SU-DHL-6 (cell line): Measurements from ENCODE around the gene PTRH1.

Experiments
- H2AFZ ChIP-seq: fragments of 200-600 bp; sonication (generic); 2 replicates; pipeline ENCODE4 v1.6.1; 2014; ENCODE audit warnings: low read depth, mild to moderate bottlenecking, moderate library complexity, mixed read lengths, antibody characterized with exemption, low read length; ENCODE audit not compliant: severe bottlenecking
- H3F3A ChIP-seq: fragments of 200-600 bp; shearing (Covaris generic); 2 replicates; pipeline ENCODE4 v1.6.0; 2016; ENCODE audit warnings: antibody characterized with exemption, mild to moderate bottlenecking; ENCODE audit not compliant: insufficient read depth
- H3K27ac ChIP-seq: fragments of 200-600 bp; sonication (generic); 2 replicates; pipeline ENCODE4 v1.5.1; 2016; ENCODE audit warnings: low read depth, mild to moderate bottlenecking, low read length, moderate library complexity, mixed read lengths
- H3K27me3 ChIP-seq: fragments of 200-600 bp; sonication (generic), shearing (Covaris generic); 2 replicates; pipeline ENCODE4 v1.6.0; 2014; ENCODE audit warnings: mild to moderate bottlenecking, low read length
- H3K36me3 ChIP-seq: fragments of 200-600 bp; sonication (generic); 2 replicates; pipeline ENCODE4 v1.6.1; 2014; ENCODE audit warnings: mild to moderate bottlenecking, low read length, mixed read lengths
- H3K4me2 ChIP-seq: fragments of 300-600, 200-600 bp; shearing (Covaris generic), sonication (generic); 2 replicates; pipeline ENCODE4 v1.6.0; 2014; ENCODE audit warnings: low read length, low read depth, mild to moderate bottlenecking; ENCODE audit not compliant: poor library complexity, severe bottlenecking
- H3K4me3 ChIP-seq: fragments of 200-600 bp; sonication (generic); 2 replicates; pipeline ENCODE4 v1.5.1; 2014; ENCODE audit warnings: antibody characterized with exemption, low read length, mild to moderate bottlenecking, mixed read lengths; ENCODE audit not compliant: insufficient read depth, poor library complexity, severe bottlenecking
- H3K79me2 ChIP-seq: fragments of 200-600 bp; sonication (generic); 2 replicates; pipeline ENCODE4 v1.6.1; 2014; ENCODE audit warnings: mild to moderate bottlenecking, low read length, moderate library complexity; ENCODE audit not compliant: insufficient read depth
- H3K9ac ChIP-seq: fragments of 200-600 bp; sonication (generic); 2 replicates; pipeline ENCODE4 v1.7.0; 2014; ENCODE audit warnings: mild to moderate bottlenecking, low read length
- H3K9me2 ChIP-seq: fragments of 200-600 bp; sonication (generic); replicated peaks from 2 replicates; pipeline ENCODE4 v1.6.1; 2014; ENCODE audit warnings: low read length; ENCODE audit not compliant: insufficient read depth
- H3K9me3 ChIP-seq: fragments of 200-600 bp; sonication (generic); 2 replicates; pipeline ENCODE4 v1.6.1; 2014; ENCODE audit warnings: low read length, mixed read lengths; ENCODE audit not compliant: insufficient read depth
- H4K20me1 ChIP-seq: fragments of 200-600 bp; sonication (generic); 2 replicates; pipeline ENCODE4 v1.6.1; 2014; ENCODE audit warnings: low read depth, mild to moderate bottlenecking, antibody characterized with exemption, low read length, moderate library complexity, mixed read lengths
- EZH2phosphoT487 ChIP-seq: fragments of 200-600 bp; sonication (generic), shearing (Covaris generic); conservative IDR thresholded peaks from 2 replicates; pipeline ENCODE4 v1.6.1; 2018; ENCODE audit warnings: mild to moderate bottlenecking, antibody characterized with exemption, low read length, moderate library complexity, mixed read lengths
- TF ChIP-seq, protein P1 (sequence below): fragments of 200-600 bp; sonication (generic); IDR thresholded peaks from one replicate; pipeline ENCODE4 v1.5.1; 2017; ENCODE audit warnings: antibody characterized with exemption, mild to moderate bottlenecking, low read length, moderate library complexity; ENCODE audit not compliant: insufficient read depth, poor library complexity, severe bottlenecking

The PTRH1 gene

DNA sequence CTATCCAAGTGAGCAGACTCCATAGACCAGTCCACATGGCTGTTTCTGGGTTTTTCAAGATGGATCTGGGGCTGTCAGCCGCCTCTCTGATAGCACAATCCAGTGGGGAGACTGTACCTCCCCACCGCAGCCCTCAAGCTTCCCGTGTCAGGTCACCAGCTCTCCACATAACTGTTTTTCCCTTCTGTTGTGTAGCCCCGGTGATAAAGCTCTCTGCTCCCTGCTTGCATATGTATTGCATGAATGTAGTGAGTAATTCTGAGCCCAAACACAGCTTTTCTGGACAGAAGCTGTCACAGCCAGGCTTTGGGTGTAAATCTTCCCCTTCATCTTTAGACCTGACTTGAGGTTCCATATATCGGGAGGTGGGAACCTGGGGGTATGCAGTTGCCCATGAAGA lies 31.7 kb downstream of the PTRH1 start:
- Histone ChIP-seq H3K27me3 (no peaks in the 10 kb centered on the region), H3K36me3 (no peaks in the 10 kb centered on the region), H3K9me3 (no peaks in the 10 kb centered on the region), H3K4me2 (no peak overlapping the region), H3K9ac (no peak overlapping the region), H3K4me3 (no peak overlapping the region), H3K27ac (no peak overlapping the region), H3K9me2 (no peaks in the 10 kb centered on the region), H3K79me2 (no peaks in the 10 kb centered on the region), H2AFZ (no peak overlapping the region), H3F3A (no peaks in the 10 kb centered on the region), H4K20me1 (no peaks in the 10 kb centered on the region)
- TF ChIP-seq EZH2phosphoT487 = no peak
- TF ChIP-seq, protein P1, sequence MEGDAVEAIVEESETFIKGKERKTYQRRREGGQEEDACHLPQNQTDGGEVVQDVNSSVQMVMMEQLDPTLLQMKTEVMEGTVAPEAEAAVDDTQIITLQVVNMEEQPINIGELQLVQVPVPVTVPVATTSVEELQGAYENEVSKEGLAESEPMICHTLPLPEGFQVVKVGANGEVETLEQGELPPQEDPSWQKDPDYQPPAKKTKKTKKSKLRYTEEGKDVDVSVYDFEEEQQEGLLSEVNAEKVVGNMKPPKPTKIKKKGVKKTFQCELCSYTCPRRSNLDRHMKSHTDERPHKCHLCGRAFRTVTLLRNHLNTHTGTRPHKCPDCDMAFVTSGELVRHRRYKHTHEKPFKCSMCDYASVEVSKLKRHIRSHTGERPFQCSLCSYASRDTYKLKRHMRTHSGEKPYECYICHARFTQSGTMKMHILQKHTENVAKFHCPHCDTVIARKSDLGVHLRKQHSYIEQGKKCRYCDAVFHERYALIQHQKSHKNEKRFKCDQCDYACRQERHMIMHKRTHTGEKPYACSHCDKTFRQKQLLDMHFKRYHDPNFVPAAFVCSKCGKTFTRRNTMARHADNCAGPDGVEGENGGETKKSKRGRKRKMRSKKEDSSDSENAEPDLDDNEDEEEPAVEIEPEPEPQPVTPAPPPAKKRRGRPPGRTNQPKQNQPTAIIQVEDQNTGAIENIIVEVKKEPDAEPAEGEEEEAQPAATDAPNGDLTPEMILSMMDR = no peak

DNA sequence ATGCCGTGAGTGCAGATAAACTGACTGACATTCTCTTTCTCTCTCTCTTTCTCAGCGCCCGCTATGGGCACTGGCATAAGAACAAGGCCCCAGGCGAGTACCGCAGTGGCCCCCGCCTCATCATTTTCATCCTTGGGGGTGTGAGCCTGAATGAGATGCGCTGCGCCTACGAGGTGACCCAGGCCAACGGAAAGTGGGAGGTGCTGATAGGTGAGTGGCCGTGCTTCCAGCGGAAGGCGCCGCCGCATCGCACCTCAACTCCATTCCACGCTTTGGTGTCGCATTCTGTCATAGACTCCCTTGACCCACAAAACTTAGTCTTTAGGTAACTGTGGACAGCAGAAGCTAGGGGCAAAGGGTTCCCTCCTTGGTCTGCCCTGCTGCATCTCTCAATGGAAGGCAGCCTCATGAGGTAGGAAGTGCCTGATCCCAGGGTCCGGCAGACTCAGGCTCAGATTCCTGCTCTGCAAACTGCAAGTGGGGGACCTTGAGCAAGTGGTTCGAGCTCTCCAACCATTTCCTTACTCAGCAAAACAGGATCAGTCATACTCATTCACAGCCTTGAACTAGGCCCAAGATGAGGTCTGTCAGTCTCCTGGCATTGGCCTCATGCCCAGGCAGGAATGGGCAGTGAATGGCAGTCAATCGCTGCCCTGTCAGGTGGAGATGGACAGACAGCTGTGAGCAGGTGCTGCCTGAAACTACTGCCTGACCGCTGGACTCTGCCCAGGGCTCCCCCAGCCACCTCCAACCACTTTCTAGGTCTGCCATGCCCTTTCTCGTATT lies 32.9 kb downstream of the PTRH1 start:
- Histone ChIP-seq H3K79me2 (no peaks in the 10 kb centered on the region), H3K36me3 (no peaks in the 10 kb centered on the region), H3K9ac (no peak overlapping the region), H3F3A (no peaks in the 10 kb centered on the region), H3K4me2 (no peak overlapping the region), H3K4me3 (no peak overlapping the region), H2AFZ (no peak overlapping the region), H3K9me2 (no peaks in the 10 kb centered on the region), H3K27ac (no peak overlapping the region), H3K27me3 (no peaks in the 10 kb centered on the region), H3K9me3 (no peaks in the 10 kb centered on the region), H4K20me1 (no peaks in the 10 kb centered on the region)
- TF ChIP-seq, protein P1 = no peak
- TF ChIP-seq EZH2phosphoT487 = no peak

DNA sequence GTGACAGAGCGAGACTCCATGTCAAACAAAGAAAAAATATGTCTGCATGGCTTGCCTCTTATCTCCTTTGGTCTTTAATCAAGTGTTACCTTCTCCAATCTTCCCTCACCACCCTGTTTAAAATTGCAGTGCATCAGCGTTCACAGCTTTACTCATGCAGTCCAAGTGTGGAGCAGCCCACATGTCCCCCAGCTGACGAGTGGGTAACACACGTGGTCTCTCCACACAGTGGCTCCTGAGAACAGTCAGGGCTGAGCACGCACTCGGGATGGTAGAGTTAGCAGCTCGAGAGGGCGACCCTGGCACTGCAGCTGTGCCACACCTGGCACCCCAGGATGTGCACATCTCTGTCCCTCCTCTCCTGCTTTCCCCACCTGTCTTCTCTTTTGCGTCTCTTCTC lies 34.6 kb downstream of the PTRH1 start:
- no peaks in the 10 kb centered on the region for H3K36me3 ChIP-seq
- no peaks in the 10 kb centered on the region for H3K79me2 ChIP-seq
- no peaks in the 10 kb centered on the region for H3K9me2 ChIP-seq

More for the DNA sequence above, 34.6 kb downstream of the PTRH1 start:
- H3K27me3 ChIP-seq = no peaks in the 10 kb centered on the region
- no peak overlapping the region for H2AFZ ChIP-seq
- no peaks in the 10 kb centered on the region for H3F3A ChIP-seq
- no peak overlapping the region for H3K4me2 ChIP-seq
- H4K20me1 ChIP-seq = no peaks in the 10 kb centered on the region
- TF ChIP-seq, protein P1 = no peak
- TF ChIP-seq EZH2phosphoT487 = no peak
- H3K9ac ChIP-seq = no peak overlapping the region
- no peak overlapping the region for H3K4me3 ChIP-seq
- no peaks in the 10 kb centered on the region for H3K9me3 ChIP-seq
- no peak overlapping the region for H3K27ac ChIP-seq
